Effector CD4-positive, alpha-beta T cell (primary cell): Measurements from ENCODE around the gene FBRSL1.
"Not testable (repeated sequence)": the region's sequence is repeated elsewhere in the genome, so short reads cannot be mapped to it uniquely, and the experiment has no call there.

Experiments
- DNase-seq: peaks from one replicate; pipeline ENCODE4 v3.0.0-alpha.2; 2020

Gene FBRSL1

GRCh38 chr12:132471858-132472255, 18.1 kb upstream of the FBRSL1 start:
- no peak for DNase-seq

DNA sequence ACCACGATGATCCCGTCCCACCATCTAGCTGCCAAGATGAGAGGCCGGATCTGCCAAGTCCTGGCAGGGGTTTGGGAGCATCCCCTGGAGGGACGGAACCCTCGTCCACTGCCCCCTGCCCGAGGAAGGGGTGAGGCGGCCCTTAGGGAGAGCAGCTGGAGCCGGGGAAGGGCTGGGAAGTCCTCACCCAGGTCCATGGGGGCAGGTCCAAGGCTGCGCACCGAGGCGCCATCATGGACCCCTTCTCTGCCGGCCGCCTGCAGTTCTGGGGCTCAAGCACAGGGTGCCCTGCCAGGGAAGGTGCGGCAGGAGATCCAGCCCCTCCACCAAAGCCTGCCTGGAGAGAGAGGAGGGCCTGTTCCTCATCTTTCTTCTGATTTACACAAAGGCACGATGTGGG, 17.6 kb upstream of the FBRSL1 start:
- DNase-seq = no peak

DNA sequence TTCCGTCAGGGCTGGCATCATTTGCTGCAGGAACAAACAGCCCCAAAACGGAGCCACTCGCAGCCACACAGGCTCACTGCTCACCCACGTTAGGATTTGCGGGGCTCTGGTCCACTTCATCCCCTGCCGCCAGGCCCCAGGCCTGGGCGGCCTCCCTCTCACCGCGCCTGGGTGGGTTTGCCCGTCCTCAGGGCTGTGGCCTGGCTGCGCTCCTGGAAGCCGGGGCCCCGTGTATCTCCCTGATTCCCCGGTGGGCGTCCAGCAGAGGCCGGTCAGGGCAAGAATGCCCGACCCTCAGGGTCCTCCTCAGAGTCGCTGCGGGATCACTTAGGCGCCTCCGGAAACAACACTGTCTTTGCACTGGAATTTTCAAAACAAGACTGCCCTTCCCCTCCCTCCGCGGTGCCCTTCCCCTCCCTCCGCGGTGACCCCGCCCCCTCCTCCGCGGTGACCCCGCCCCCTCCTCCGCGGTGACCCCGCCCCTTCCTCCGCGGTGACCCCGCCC, 15.7 kb upstream of the FBRSL1 start:
- peak; percentile 32 for DNase-seq

DNA sequence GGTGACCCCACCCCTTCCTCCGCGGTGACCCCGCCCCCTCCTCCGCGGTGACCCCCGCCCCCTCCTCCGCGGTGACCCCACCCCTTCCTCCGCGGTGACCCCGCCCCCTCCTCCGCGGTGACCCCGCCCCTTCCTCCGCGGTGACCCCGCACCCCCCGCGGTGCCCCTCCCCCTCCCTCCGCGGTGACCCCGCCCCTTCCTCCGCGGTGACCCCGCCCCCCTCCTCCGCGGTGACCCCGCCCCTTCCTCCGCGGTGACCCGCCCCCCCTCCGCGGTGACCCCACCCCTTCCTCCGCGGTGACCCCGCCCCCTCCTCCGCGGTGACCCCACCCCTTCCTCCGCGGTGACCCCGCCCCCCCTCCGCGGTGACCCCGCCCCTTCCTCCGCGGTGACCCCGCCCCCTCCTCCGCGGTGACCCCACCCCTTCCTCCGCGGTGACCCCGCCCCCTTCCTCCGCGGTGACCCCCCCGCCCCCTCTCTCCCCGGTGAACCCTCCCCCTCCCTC, 15.1 kb upstream of the FBRSL1 start:
- not testable (repeated sequence) for DNase-seq

DNA sequence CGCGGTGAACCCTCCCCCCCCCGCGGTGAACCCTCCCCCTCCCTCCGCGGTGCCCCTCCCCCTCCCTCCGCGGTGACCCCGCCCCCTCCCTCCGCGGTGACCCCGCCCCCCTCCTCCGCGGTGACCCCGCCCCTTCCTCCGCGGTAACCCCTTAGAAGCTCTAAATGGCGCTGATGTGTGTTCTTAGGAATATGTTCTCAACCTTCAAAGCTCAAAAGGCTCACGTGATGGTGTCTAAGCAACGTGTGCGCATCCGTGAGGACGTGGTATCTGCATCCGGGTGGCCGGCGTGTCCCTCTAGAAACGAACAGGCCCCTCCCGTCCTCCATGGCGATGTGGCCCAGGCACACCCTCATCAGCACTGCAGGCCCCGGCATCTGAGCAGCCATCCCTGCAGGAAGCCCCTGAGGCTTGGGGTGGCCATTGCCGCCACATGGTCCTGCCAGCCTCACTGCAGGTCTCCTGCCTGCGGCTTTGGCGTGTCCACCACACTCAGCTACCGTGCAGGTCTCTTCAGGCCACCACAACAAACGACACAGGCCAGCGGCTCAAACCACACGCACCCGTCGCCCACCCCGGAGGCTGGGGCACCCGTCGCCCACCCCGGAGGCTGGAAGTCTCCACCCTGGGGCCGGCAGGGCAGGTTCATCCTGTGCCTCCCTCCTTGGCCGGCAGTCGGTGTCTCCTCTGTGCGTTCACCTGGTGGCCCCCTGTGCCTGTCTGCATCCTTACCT, 14.5 kb upstream of the FBRSL1 start:
- DNase-seq = peak; percentile 37

GRCh38 chr12:132476038-132476414, 13.9 kb upstream of the FBRSL1 start:
- DNase-seq = no peak

- no peak for DNase-seq
These were observed 13.5 kb upstream of the FBRSL1 start for GRCh38 chr12:132476421-132476820.

DNA sequence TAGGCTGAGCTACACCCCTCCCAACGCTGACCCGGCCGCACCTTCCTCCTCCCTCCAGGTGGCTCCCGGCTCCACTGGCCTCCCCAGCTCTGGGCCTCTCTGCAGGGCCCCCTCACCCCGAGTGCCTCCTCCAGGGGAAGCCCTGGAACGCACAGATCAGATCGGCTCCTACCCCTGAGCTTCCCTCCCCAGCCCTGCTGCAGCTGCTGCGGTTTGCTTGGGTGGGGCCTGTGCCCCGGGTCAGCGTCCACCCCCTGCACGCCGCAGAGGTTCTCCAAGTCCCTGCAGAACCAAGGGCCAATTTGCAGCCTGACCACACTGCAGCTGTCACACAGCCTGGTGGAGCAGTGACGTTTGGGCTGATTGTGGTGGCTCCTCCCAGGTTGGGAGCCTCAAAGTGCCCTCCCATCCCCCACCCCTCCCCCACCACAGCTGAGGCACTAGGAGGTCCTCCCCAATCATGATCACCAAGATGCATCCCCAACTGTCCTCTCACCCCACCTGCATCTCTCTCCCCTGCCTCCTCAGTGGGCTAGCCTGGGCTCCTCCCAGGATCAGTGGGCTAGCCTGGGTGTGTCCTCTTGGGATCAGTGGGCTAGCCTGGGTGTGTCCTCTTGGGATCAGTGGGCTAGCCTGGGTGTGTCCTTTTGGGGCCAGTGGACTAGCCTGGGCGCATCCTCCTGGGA, 12.8 kb upstream of the FBRSL1 start:
- DNase-seq = no peak

DNA sequence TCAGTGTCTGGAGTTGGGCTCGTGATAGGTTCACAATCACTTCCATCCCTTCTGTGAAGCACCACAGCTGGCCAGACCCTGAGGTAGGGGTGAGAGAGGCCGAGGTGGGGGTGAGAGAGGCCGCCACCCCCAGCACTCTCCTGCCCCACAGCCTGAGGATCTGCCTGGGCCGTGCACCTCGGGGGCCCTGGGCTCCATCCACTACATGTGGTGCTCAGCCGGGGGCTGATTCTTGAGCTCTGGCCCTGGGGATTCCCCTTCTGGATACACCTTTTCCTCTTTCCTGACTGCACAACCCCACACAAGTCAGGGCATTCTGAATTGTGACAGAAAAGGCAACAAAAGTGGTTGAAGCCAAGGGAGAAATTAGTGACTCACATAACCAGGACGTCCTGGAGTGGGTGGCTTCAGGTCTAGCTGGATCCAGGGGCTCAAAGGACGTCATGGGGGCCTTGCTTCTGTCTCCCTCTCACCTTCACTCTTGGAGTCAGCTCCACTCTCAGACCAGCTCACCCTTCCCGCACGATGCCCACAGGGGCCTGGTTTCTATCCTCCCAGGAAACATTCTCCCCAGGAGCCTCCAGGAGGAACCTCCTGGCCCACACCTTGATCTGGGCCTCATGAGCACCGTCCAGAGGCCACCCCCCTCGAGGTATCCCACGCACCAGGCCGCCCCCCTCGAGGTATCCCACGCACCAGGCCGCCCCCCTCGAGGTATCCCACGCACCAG, 12.1 kb upstream of the FBRSL1 start:
- no peak for DNase-seq

- DNase-seq = no peak
These were observed 11.5 kb upstream of the FBRSL1 start for GRCh38 chr12:132478433-132478803.

- DNase-seq = no peak
These were observed 11.1 kb upstream of the FBRSL1 start for GRCh38 chr12:132478845-132479244.

GRCh38 chr12:132479291-132479690, 10.7 kb upstream of the FBRSL1 start:
- DNase-seq = no peak

DNA sequence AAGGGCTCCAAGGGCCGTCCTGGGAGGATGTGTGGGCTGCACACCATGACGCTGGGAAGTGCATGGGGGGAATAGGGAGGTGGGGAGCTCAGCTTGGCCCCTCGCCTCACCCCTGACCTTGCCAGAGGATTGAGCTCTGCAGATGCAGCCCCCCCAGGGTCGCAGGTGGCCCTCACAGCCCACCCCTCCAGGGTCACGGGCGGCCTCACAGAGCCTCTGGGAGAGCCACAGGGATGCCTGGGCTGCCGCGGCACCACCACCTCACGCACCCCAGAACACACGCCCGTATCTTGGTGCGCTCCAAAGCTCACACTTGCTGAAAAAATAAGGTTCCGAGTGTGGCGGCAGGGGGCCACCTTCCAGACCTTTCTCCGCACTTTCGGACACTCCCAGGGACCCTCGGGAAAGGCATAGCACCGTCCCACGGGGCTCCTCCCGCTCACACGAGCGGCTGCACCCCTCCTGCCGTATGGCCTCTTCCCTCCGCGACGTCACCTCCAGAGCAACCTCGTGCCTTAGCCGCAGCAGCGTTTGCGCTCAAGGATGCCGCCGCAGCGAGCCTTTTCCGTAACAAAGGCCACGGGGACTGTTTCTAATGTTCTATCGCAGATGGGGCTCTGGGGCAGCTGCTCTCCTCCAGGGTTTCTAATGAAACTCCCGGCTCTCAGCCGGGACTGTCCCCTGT, 9.9 kb upstream of the FBRSL1 start:
- no peak for DNase-seq

- no peak for DNase-seq
These were observed 9.3 kb upstream of the FBRSL1 start for GRCh38 chr12:132480623-132481132.

- DNase-seq = no peak
These were observed 8.6 kb upstream of the FBRSL1 start for GRCh38 chr12:132481345-132481744.

DNA sequence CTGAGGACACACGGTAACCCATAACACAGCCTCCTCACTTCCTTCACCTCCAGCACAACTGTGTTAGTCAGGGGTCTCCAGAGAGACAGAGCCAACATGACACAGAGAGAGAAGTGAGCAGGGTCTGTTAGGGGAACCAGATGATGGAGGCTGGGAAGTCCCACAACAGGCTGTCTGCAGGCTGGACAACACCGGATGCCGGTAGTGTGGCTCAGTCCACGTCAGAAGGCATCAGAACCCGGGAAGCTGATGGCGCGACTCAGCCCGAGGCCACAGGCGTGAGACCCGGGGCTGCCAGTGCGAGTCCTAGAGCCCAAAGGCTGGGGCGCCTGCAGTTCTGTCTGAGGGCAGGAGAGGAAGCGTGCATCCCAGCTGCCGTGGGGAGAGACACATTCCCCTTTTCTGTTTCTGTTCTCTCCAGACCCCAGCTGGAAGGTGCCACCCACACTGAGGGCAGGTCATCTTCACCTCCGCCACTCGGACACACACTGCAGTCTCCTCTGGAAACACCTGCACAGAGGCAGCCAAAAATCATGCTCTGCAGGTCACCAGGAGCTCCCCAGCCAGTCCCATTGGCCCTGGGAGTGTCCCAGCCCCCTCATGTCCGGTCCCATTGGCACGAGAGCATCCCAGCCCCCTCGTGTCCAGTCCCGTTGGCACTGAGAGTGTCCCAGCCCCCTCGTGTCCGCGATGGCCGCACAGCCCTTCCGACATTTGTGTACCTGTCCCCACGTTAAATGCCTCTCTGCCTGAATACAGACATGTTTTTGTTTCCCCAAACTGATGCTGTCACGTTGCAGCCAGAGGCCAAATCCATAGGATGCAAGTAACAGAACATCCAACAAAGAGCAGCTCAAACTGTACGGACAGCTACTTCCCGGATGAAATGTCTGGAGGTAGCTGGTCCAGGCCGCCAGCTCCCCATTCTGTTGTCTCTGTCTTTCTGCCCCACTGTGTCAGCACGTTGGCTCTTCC, 7.9 kb upstream of the FBRSL1 start:
- DNase-seq = no peak

DNA sequence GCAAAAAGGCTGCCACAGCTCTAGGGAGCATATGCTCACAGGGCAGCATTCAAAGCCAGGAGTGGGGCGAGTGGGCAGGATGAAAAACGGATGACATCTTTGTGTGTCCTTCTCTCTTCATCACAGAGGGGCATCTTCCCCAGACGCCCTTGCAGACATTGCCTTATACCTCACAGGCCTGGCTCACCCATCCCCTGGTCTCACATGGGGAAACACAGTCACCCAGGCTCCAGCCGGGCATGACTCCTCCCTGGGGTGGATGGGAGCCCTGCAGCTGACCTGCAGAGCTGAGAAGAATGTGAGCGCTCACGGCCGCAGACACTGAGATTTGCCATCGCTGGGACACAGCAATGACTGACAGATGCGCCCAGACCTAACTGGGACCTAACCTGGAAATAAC, 7.2 kb upstream of the FBRSL1 start:
- no peak for DNase-seq

GRCh38 chr12:132483208-132483607, 6.7 kb upstream of the FBRSL1 start:
- no peak for DNase-seq

- no peak for DNase-seq
These were observed 6.3 kb upstream of the FBRSL1 start for GRCh38 chr12:132483612-132484011.

DNA sequence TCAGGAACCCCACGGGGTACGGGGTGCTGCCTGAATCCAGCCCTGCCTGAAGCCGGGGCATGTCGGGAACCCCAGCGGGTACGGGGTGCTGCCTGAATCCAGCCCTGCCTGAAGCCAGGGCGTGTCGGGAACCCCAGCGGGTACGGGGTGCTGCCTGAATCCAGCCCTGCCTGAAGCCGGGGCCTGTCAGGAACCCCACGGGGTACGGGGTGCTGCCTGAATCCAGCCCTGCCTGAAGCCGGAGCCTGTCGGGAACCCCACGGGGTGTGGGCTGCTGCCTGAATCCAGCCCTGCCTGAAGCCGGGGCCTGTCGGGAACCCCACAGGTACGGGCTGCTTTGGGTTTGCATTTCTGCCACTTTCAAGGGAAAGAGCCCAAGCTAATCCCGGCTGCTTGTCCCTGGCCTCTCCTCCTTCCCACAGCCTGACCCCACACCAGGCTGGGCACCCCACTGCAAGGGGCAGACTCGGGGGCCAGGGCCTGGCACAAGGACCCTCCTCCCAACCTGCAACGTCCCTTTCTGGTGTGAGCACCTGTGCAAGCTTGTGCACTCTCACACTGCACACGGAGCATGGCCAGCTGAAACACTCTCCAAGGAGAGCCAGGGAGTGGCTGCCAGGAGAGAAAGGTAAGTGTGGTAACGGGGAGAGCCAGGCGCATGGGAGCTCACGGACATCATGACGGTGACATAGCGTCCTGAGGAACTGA, 5.6 kb upstream of the FBRSL1 start:
- no peak for DNase-seq
